KMS-11 (cell line): ENCODE data around the gene FANCC.

ENCODE experiments used
- H2AFZ ChIP-seq: fragments of 200-600 bp; sonication (generic); 2 replicates; pipeline ENCODE4 v1.6.1; 2016; ENCODE audit warnings: antibody characterized with exemption, mixed run types, low read depth
- H3K27ac ChIP-seq: fragments of 200-600 bp; sonication (generic); 2 replicates; pipeline ENCODE4 v1.6.1; 2016; ENCODE audit warnings: mild to moderate bottlenecking, mixed run types
- H3K27me3 ChIP-seq: fragments of 200-600 bp; sonication (generic); 2 replicates; pipeline ENCODE4 v1.6.1; 2017; ENCODE audit warnings: mild to moderate bottlenecking, low read depth, mixed run types, moderate library complexity; ENCODE audit not compliant: insufficient read depth
- H3K36me3 ChIP-seq: fragments of 200-600 bp; sonication (generic); 2 replicates; pipeline ENCODE4 v1.6.1; 2017; ENCODE audit warnings: mild to moderate bottlenecking, mixed run types; ENCODE audit not compliant: insufficient read depth
- H3K4me1 ChIP-seq: fragments of 200-600 bp; sonication (generic); 2 replicates; pipeline ENCODE4 v1.6.1; 2016; ENCODE audit warnings: mild to moderate bottlenecking, low read depth, mixed run types; ENCODE audit not compliant: poor library complexity, severe bottlenecking
- H3K4me2 ChIP-seq: fragments of 200-600 bp; sonication (generic); 2 replicates; pipeline ENCODE4 v1.7.0; 2016; ENCODE audit warnings: mild to moderate bottlenecking, mixed run types
- H3K4me3 ChIP-seq: fragments of 200-600 bp; sonication (generic); IDR thresholded peaks from 2 replicates; pipeline ENCODE4 v1.6.1; 2017; ENCODE audit warnings: low read depth, low read length, mixed read lengths; ENCODE audit not compliant: insufficient read depth
- H3K79me2 ChIP-seq: fragments of 200-600 bp; sonication (generic); 2 replicates; pipeline ENCODE4 v1.6.1; 2016; ENCODE audit warnings: low read depth, mixed run types; ENCODE audit not compliant: insufficient read depth
- H3K9ac ChIP-seq: fragments of 200-600 bp; sonication (generic); 2 replicates; pipeline ENCODE4 v1.6.1; 2016; ENCODE audit warnings: mild to moderate bottlenecking, mixed run types
- H4K20me1 ChIP-seq: fragments of 200-600 bp; sonication (generic); 2 replicates; pipeline ENCODE4 v1.6.1; 2016; ENCODE audit warnings: mild to moderate bottlenecking, mixed run types; ENCODE audit not compliant: insufficient read depth
- CTCF ChIP-seq: fragments of 200-600 bp; sonication (generic); conservative IDR thresholded peaks from 2 replicates; pipeline ENCODE4 v1.6.1; 2017; ENCODE audit warnings: low read depth, mild to moderate bottlenecking, antibody characterized with exemption, low read length, moderate library complexity, mixed read lengths

The FANCC gene

GRCh38 chr9:95250462-95251221 lies 66.9 kb downstream of the FANCC start:
- Histone ChIP-seq H3K4me2 (no peak overlapping the region), H3K4me3 (no peak overlapping the region)

GRCh38 chr9:95249986-95250385 lies 67.5 kb downstream of the FANCC start:
- TF ChIP-seq CTCF, result no peak
- Histone ChIP-seq H3K27ac (no peak overlapping the region), H2AFZ (no peak overlapping the region), H3K36me3 (no peaks in the 10 kb centered on the region), H3K4me3 (no peak overlapping the region), H3K4me2 (no peak overlapping the region), H3K79me2 (no peaks in the 10 kb centered on the region), H3K27me3 (no peaks in the 10 kb centered on the region), H3K9ac (no peak overlapping the region), H3K4me1 (no peaks in the 10 kb centered on the region), H4K20me1 (no peaks in the 10 kb centered on the region)

More at GRCh38 chr9:95250462-95251221, 66.9 kb downstream of the FANCC start:
- H3K9ac ChIP-seq, result no peak overlapping the region
- TF ChIP-seq CTCF, result no peak
- no peaks in the 10 kb centered on the region for H3K27me3 ChIP-seq
- no peaks in the 10 kb centered on the region for H3K79me2 ChIP-seq
- no peaks in the 10 kb centered on the region for H3K4me1 ChIP-seq
- no peak overlapping the region for H2AFZ ChIP-seq
- no peaks in the 10 kb centered on the region for H3K36me3 ChIP-seq
- no peaks in the 10 kb centered on the region for H4K20me1 ChIP-seq
- H3K27ac ChIP-seq, result no peak overlapping the region

GRCh38 chr9:95246547-95246946 lies 71.0 kb downstream of the FANCC start:
- H3K79me2 ChIP-seq, result no peaks in the 10 kb centered on the region
- no peak overlapping the region for H3K4me2 ChIP-seq
- no peaks in the 10 kb centered on the region for H3K4me1 ChIP-seq
- no peak overlapping the region for H3K4me3 ChIP-seq
- H3K36me3 ChIP-seq, result no peaks in the 10 kb centered on the region
- H3K27ac ChIP-seq, result no peak overlapping the region
- no peaks in the 10 kb centered on the region for H3K27me3 ChIP-seq
- H3K9ac ChIP-seq, result no peak overlapping the region
- H2AFZ ChIP-seq, result no peak overlapping the region
- no peak for TF ChIP-seq CTCF
- H4K20me1 ChIP-seq, result no peaks in the 10 kb centered on the region

GRCh38 chr9:95242613-95243012 lies 74.9 kb downstream of the FANCC start:
- H3K4me1 ChIP-seq, result no peaks in the 10 kb centered on the region
- H4K20me1 ChIP-seq, result no peaks in the 10 kb centered on the region
- H3K79me2 ChIP-seq, result no peaks in the 10 kb centered on the region
- H3K4me3 ChIP-seq, result no peak overlapping the region
- H3K27ac ChIP-seq, result no peak overlapping the region
- no peak overlapping the region for H3K9ac ChIP-seq
- no peak overlapping the region for H3K4me2 ChIP-seq
- H2AFZ ChIP-seq, result no peak overlapping the region
- TF ChIP-seq CTCF, result no peak
- H3K36me3 ChIP-seq, result no peaks in the 10 kb centered on the region
- H3K27me3 ChIP-seq, result no peaks in the 10 kb centered on the region
